ENCODE measurements around the gene KCNIP1.

DNA sequence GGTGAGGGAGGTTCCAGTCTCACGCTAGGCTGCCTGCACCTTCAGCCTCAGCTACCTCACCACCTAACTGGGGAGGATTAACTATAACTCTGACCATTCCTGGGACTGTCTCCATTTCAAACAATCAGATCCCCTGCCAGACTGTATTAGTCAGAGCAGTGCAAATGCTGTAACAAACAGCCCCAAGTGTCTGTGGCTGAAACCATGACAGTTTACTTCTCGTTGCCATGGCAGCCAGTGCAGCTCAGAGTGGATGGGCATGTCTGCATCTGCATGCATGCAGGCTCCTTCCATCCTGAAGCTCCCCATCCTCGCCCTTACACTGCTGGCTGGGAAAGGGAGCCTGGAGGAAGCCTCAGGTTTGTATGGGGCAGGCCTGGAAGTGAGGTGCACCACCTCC is 86.7 kb downstream of the KCNIP1 start:
- TF ChIP-seq, protein P1, sequence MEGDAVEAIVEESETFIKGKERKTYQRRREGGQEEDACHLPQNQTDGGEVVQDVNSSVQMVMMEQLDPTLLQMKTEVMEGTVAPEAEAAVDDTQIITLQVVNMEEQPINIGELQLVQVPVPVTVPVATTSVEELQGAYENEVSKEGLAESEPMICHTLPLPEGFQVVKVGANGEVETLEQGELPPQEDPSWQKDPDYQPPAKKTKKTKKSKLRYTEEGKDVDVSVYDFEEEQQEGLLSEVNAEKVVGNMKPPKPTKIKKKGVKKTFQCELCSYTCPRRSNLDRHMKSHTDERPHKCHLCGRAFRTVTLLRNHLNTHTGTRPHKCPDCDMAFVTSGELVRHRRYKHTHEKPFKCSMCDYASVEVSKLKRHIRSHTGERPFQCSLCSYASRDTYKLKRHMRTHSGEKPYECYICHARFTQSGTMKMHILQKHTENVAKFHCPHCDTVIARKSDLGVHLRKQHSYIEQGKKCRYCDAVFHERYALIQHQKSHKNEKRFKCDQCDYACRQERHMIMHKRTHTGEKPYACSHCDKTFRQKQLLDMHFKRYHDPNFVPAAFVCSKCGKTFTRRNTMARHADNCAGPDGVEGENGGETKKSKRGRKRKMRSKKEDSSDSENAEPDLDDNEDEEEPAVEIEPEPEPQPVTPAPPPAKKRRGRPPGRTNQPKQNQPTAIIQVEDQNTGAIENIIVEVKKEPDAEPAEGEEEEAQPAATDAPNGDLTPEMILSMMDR (conservative IDR thresholded peaks at IDR 0.05; ENCODE audit: low read length) = no peak
- no peak for TF ChIP-seq EZH2phosphoT487 (IDR thresholded peaks at IDR 0.05; ENCODE audit: borderline replicate concordance)

Data from Loucy (cell line).